Activated CD8-positive, alpha-beta memory T cell treated with anti-CD3 and anti-CD28 coated beads for 4 hours (primary cell): ENCODE results near the gene GRIA4.

Source experiments
- DNase-seq, 2 donors: peaks; one replicate each; pipeline ENCODE4 v3.0.0-alpha.2; 2020; ENCODE audit warnings: low read depth in 2 of 2

Gene GRIA4

GRCh38 chr11:105918600-105918999 lies 308.7 kb downstream of the GRIA4 start:
- DNase-seq = no peak

GRCh38 chr11:105923252-105923651 lies 313.4 kb downstream of the GRIA4 start:
- no peak for DNase-seq

GRCh38 chr11:105923807-105924206 lies 313.9 kb downstream of the GRIA4 start:
- DNase-seq = no peak

- DNase-seq = no peak
Observed at GRCh38 chr11:105929084-105929955, 319.4 kb downstream of the GRIA4 start.

GRCh38 chr11:105933695-105934094 lies 323.8 kb downstream of the GRIA4 start:
- no peak for DNase-seq

- no peak for DNase-seq
Observed at GRCh38 chr11:105935791-105936190, 325.9 kb downstream of the GRIA4 start.

- DNase-seq = no peak
Observed at GRCh38 chr11:105937331-105937730, 327.5 kb downstream of the GRIA4 start.

- DNase-seq = no peak
Observed at GRCh38 chr11:105937738-105938137, 327.9 kb downstream of the GRIA4 start.

- DNase-seq = no peak
Observed at GRCh38 chr11:105942921-105943320, 333.0 kb downstream of the GRIA4 start.

GRCh38 chr11:105948918-105949590 lies 339.2 kb downstream of the GRIA4 start:
- DNase-seq = no peak

- no peak for DNase-seq
Observed at GRCh38 chr11:105953886-105954285, 344.0 kb downstream of the GRIA4 start.

GRCh38 chr11:105960252-105961245 lies 350.7 kb downstream of the GRIA4 start:
- no peak for DNase-seq

- no peak for DNase-seq
Observed at GRCh38 chr11:105968021-105968697, 358.3 kb downstream of the GRIA4 start.

- DNase-seq = no peak
Observed at GRCh38 chr11:105969756-105970155, 359.9 kb downstream of the GRIA4 start.

GRCh38 chr11:105975128-105975527 lies 365.3 kb downstream of the GRIA4 start:
- no peak for DNase-seq

- DNase-seq = no peak
Observed at GRCh38 chr11:105979997-105980703, 370.3 kb downstream of the GRIA4 start.

GRCh38 chr11:105986554-105986953 lies 376.7 kb downstream of the GRIA4 start:
- no peak for DNase-seq

GRCh38 chr11:105988197-105988596 lies 378.3 kb downstream of the GRIA4 start:
- DNase-seq = no peak

GRCh38 chr11:105989124-105989523 lies 379.3 kb downstream of the GRIA4 start:
- DNase-seq = no peak

- DNase-seq = no peak
Observed at GRCh38 chr11:105991888-105992287, 382.0 kb downstream of the GRIA4 start.
